Neural cell (in vitro differentiated cells): Measurements from ENCODE around the gene AIM2.

ENCODE experiments used
- EP300 ChIP-seq: fragments of 450-650 bp; conservative IDR thresholded peaks from 2 replicates; pipeline ENCODE4 v1.6.1; 2014; ENCODE audit warnings: antibody characterized with exemption, mild to moderate bottlenecking, moderate library complexity; ENCODE audit not compliant: poor library complexity, severe bottlenecking
- MXI1 ChIP-seq: fragments of 450-650 bp; conservative IDR thresholded peaks from 2 replicates; pipeline ENCODE4 v1.6.1; 2014; ENCODE audit warnings: antibody characterized with exemption, mild to moderate bottlenecking; ENCODE audit not compliant: poor library complexity, severe bottlenecking
- POLR2AphosphoS5 ChIP-seq: IDR thresholded peaks from 2 replicates; pipeline ENCODE4 v1.6.1; 2012
- RAD21 ChIP-seq: fragments of 450-650 bp; conservative IDR thresholded peaks from 2 replicates; pipeline ENCODE4 v1.6.1; 2014; ENCODE audit warnings: antibody characterized with exemption, mild to moderate bottlenecking, moderate library complexity
- REST ChIP-seq: IDR thresholded peaks from 2 replicates; pipeline ENCODE4 v1.6.1; 2012; ENCODE audit warnings: borderline replicate concordance
- SMC3 ChIP-seq: fragments of 450-650 bp; conservative IDR thresholded peaks from 2 replicates; pipeline ENCODE4 v1.6.1; 2014; ENCODE audit warnings: antibody characterized with exemption, mild to moderate bottlenecking, moderate library complexity; ENCODE audit not compliant: poor library complexity
- TAF1 ChIP-seq: IDR thresholded peaks from 2 replicates; pipeline ENCODE4 v1.6.1; 2012; ENCODE audit warnings: low read depth
- TF ChIP-seq, protein P1 (sequence below): fragments of 450-650 bp; IDR thresholded peaks from 2 replicates; pipeline ENCODE4 v1.5.1; 2014; ENCODE audit warnings: antibody characterized with exemption, mild to moderate bottlenecking, moderate library complexity; ENCODE audit not compliant: poor library complexity, severe bottlenecking

- TF ChIP-seq, protein P1, sequence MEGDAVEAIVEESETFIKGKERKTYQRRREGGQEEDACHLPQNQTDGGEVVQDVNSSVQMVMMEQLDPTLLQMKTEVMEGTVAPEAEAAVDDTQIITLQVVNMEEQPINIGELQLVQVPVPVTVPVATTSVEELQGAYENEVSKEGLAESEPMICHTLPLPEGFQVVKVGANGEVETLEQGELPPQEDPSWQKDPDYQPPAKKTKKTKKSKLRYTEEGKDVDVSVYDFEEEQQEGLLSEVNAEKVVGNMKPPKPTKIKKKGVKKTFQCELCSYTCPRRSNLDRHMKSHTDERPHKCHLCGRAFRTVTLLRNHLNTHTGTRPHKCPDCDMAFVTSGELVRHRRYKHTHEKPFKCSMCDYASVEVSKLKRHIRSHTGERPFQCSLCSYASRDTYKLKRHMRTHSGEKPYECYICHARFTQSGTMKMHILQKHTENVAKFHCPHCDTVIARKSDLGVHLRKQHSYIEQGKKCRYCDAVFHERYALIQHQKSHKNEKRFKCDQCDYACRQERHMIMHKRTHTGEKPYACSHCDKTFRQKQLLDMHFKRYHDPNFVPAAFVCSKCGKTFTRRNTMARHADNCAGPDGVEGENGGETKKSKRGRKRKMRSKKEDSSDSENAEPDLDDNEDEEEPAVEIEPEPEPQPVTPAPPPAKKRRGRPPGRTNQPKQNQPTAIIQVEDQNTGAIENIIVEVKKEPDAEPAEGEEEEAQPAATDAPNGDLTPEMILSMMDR = no peak
- TF ChIP-seq TAF1 (no peak), MXI1 (no peak), POLR2AphosphoS5 (no peak), REST (no peak), RAD21 (no peak), SMC3 (no peak), EP300 (no peak)
These were observed 8.6 kb downstream of the AIM2 start for GRCh38 chr1:159067699-159068621.
